BE2C (cell line): ENCODE measurements around the gene NECAB3.

Source experiments
- DNase-seq: peaks from one replicate; pipeline ENCODE4 v3.0.0-alpha.2; 2020
- H3K27me3 ChIP-seq: fragments of 250-450 bp; sonication (Bioruptor Pico); 2 replicates; pipeline ENCODE4 v1.5.1; 2020; ENCODE audit warnings: mild to moderate bottlenecking
- H3K36me3 ChIP-seq: fragments of 250-450 bp; sonication (Bioruptor Pico); 2 replicates; pipeline ENCODE4 v1.5.1; 2020; ENCODE audit warnings: mild to moderate bottlenecking
- H3K4me1 ChIP-seq: fragments of 250-450 bp; sonication (Bioruptor Pico); 2 replicates; pipeline ENCODE4 v1.5.1; 2020
- H3K4me3 ChIP-seq: 2 replicates; pipeline ENCODE4 v1.5.1; 2011; ENCODE audit warnings: low read depth, low read length
- H3K9me3 ChIP-seq: fragments of 250-450 bp; sonication (Bioruptor Pico); 2 replicates; pipeline ENCODE4 v1.5.1; 2020
- CTCF ChIP-seq: IDR thresholded peaks from 2 replicates; pipeline ENCODE4 v1.5.1; 2012; ENCODE audit warnings: mild to moderate bottlenecking, low read depth, low read length

Gene NECAB3

GRCh38 chr20:33697129-33697528 lies 22.9 kb upstream of the NECAB3 start:
- H3K4me1 ChIP-seq: peaks cover 11% of the 10 kb centered on the region
- TF ChIP-seq CTCF: no peak
- DNase-seq: peak; percentile 72

DNA sequence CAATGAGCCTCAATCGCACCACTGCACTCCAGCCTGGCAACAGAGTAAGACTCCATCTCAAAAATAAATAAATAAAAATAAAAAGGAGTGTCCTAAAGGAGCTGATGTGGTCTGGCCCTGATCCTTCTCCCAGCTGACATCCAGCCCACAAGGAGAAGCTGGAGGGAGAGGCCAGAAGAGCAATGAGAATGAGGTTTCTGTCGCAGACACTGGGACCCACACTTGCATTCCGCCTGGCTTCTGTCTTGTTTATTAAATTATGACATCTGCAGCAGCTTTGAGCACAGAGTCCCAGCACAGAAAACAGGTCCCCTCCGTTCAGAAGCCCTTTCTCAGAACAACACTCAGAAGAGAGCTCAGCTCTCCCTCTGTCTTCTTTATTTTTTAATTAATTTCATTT lies 22.2 kb upstream of the NECAB3 start:
- no peak overlapping the region for H3K4me3 ChIP-seq
- H3K4me1 ChIP-seq: peaks cover 11% of the 10 kb centered on the region
- no peaks in the 10 kb centered on the region for H3K27me3 ChIP-seq
- no peaks in the 10 kb centered on the region for H3K36me3 ChIP-seq
- DNase-seq: peak; percentile 73
- TF ChIP-seq CTCF: no peak
- no peaks in the 10 kb centered on the region for H3K9me3 ChIP-seq

More at GRCh38 chr20:33697129-33697528, 22.9 kb upstream of the NECAB3 start:
- no peak overlapping the region for H3K4me3 ChIP-seq
- no peaks in the 10 kb centered on the region for H3K9me3 ChIP-seq
- H3K27me3 ChIP-seq: no peaks in the 10 kb centered on the region
- no peaks in the 10 kb centered on the region for H3K36me3 ChIP-seq

DNA sequence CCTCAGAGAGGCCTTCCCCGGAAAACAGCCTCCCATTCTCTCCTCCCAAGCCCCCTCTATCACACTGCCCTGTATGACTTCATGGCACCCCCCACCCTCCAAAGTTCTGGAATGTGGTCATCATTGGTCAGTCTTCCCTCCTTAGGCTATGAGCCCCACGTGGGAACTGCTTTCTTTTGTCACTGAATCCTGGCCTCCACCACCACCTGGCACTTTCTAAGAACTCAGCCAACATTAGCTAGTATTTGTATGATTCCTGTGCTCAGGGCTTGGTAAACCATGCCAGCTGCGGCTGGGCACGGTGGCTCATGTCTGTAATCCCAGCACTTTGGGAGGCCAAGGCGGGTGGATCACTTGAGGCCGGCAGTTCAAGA lies 20.4 kb upstream of the NECAB3 start:
- no peaks in the 10 kb centered on the region for H3K27me3 ChIP-seq
- TF ChIP-seq CTCF: no peak
- no peak overlapping the region for H3K4me3 ChIP-seq
- no peaks in the 10 kb centered on the region for H3K36me3 ChIP-seq
- H3K4me1 ChIP-seq: peaks cover 11% of the 10 kb centered on the region
- H3K9me3 ChIP-seq: no peaks in the 10 kb centered on the region
- DNase-seq: no peak

GRCh38 chr20:33693741-33694638 lies 19.8 kb upstream of the NECAB3 start:
- DNase-seq: no peak
- Histone ChIP-seq H3K27me3 (no peaks in the 10 kb centered on the region), H3K9me3 (no peaks in the 10 kb centered on the region), H3K36me3 (no peaks in the 10 kb centered on the region), H3K4me1 (peaks cover 11% of the 10 kb centered on the region), H3K4me3 (no peak overlapping the region)
- TF ChIP-seq CTCF: 0 out of 2 replicates have a peak, but pooled peaks have one; percentile 8

GRCh38 chr20:33693289-33693688 lies 19.1 kb upstream of the NECAB3 start:
- Histone ChIP-seq H3K4me3 (no peak overlapping the region), H3K9me3 (no peaks in the 10 kb centered on the region), H3K36me3 (no peaks in the 10 kb centered on the region), H3K4me1 (peaks cover 11% of the 10 kb centered on the region), H3K27me3 (no peaks in the 10 kb centered on the region)
- no peak for TF ChIP-seq CTCF
- no peak for DNase-seq

DNA sequence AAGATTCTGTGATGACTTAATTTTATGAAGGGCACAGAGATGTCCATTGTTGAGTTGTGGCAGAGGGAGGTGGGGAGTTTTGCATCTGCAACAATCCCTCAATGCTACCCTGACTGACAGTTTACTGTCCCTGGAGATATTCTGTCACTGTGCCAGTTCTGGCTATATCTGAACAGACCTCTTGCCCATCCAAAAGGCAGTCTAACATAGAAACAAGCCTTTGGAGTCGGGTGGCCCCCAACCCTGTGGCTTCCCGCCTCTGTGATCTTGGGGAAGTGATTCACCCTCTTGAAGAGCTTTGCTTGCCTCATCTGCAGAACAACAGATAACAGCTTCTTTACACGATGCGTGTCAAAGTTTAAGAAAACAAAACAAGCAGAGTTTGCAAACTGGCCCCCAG lies 15.7 kb upstream of the NECAB3 start:
- Histone ChIP-seq H3K9me3 (no peaks in the 10 kb centered on the region), H3K4me3 (no peak overlapping the region), H3K36me3 (no peaks in the 10 kb centered on the region), H3K4me1 (peaks cover 5% of the 10 kb centered on the region), H3K27me3 (no peaks in the 10 kb centered on the region)
- no peak for TF ChIP-seq CTCF
- DNase-seq: no peak
